Cardiac fibroblast (primary cell): ENCODE measurements around the gene SESN1.

Experiments used
- DNase-seq, 2 donors: peaks; one replicate each; pipeline versions ENCODE4 v3.0.0 to v3.0.0-alpha.2; 2010; ENCODE audit warnings: low read depth in 2 of 2
- H3K4me3 ChIP-seq, 2 donors: replicated peaks in 1 of 2; 1 replicate in 1 of 2; 2 replicates in 1 of 2; pipeline ENCODE4 v1.5.1; 2011; ENCODE audit warnings: low read depth in 2 of 2, low read length in 2 of 2, mild to moderate bottlenecking in 2 of 2, moderate library complexity in 1 of 2
- TF ChIP-seq, protein P1 (sequence below): IDR thresholded peaks from one replicate; pipeline ENCODE4 v1.5.1; 2011; ENCODE audit warnings: low read depth, mild to moderate bottlenecking, low read length, inconsistent platforms

SESN1 gene

DNA sequence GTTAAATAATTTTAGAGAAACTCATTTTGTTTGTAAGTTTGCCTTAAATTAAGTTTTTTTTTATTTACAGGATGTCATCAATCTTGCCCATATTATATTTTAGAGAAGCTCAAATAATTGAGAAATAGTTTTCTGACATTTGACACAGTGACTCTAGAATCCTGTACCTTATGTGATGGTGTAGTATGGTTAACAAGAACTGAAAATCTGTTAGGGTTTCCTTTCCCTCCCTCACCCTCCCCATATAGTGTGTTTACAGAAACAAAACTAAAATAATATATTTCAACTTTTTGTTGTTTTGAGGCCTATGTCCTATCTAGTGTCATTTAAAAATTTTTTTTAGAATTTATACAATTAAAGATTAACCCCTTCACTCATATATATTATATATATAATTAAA lies 91.8 kb downstream of the SESN1 start:
- TF ChIP-seq, protein P1, sequence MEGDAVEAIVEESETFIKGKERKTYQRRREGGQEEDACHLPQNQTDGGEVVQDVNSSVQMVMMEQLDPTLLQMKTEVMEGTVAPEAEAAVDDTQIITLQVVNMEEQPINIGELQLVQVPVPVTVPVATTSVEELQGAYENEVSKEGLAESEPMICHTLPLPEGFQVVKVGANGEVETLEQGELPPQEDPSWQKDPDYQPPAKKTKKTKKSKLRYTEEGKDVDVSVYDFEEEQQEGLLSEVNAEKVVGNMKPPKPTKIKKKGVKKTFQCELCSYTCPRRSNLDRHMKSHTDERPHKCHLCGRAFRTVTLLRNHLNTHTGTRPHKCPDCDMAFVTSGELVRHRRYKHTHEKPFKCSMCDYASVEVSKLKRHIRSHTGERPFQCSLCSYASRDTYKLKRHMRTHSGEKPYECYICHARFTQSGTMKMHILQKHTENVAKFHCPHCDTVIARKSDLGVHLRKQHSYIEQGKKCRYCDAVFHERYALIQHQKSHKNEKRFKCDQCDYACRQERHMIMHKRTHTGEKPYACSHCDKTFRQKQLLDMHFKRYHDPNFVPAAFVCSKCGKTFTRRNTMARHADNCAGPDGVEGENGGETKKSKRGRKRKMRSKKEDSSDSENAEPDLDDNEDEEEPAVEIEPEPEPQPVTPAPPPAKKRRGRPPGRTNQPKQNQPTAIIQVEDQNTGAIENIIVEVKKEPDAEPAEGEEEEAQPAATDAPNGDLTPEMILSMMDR = no peak
- DNase-seq = no peak
- no peak overlapping the region for H3K4me3 ChIP-seq

DNA sequence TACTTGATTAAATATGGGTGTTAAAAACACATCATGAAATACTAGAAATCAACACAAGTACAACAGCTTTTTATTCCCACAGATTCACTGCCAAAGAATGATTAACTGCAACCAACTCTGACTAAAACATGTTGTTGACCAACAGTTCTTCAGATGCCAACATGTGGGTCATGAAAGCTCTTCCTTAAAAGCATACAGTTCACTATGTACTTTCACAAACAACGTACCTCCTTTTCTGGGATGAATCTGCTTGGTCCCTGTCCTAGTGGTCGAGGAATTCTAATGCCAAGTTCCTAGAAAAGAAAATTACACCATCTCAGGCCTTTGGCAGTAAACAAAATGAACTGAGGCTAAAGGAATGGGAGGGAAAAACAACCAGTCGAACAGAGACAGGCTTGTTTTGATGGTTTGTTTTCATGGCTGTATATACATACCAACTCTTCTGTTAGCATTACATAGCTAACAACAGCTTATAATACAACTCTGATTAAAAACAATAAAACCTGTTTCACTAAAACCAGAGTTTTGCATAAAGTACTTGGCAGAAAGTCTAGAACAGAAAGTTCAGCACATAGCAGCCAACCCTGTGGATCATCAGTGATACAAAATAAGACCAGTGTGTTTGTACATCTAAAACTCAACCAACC lies 92.5 kb downstream of the SESN1 start:
- peak; percentile 84 to 92 for DNase-seq
- TF ChIP-seq, protein P1 = no peak
- H3K4me3 ChIP-seq = no peak overlapping the region

DNA sequence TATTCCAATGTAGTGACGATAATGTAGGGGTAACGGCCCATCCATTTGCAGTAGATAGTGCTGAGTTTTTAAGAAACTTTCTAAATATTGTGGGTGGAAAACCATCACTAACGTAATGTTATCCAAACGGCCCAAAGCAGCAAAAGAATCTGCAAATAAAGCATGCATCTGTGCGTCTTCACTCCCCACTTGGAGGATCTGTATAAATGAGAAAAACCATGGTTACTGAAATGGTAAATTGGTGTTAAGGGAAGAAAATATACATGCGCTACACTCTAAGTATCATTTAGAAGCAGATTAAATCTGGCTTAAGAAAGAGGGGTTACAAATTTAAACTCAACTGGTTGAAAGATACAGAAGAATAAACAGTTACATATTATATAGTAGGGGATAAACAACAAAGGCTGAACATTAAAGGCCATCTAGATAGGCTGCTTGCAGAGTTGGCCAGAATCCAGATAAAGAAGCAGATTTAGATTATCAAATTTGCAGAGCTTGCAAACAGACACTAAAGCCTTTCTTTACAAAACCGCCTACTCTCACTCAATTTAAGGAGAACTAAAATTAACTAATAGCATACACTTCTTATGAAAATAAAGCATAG lies 93.3 kb downstream of the SESN1 start:
- TF ChIP-seq, protein P1 = no peak
- H3K4me3 ChIP-seq = no peak overlapping the region
- DNase-seq = peak in 1 of 2 donors; percentile 14

DNA sequence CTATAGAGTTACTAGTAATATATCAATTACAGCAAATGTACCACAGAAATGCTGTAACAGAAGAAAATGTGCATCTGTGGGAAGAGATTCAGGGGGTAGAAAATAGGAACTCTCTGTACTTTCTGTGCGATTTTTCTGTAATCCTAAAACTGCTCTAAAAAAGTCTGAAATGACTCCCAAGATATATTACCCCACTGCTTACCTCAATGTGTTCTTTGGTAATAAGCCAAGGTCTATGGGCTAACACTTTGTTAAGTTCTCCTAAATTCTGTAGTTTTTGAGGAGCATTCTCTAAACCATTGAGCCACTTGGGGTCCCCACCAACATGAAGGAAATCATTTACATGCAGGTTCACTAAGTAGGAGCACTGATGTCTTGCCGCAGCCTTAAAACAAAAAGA lies 94.4 kb downstream of the SESN1 start:
- DNase-seq = peak in 1 of 2 donors; percentile 47
- no peak overlapping the region for H3K4me3 ChIP-seq
- TF ChIP-seq, protein P1 = no peak

DNA sequence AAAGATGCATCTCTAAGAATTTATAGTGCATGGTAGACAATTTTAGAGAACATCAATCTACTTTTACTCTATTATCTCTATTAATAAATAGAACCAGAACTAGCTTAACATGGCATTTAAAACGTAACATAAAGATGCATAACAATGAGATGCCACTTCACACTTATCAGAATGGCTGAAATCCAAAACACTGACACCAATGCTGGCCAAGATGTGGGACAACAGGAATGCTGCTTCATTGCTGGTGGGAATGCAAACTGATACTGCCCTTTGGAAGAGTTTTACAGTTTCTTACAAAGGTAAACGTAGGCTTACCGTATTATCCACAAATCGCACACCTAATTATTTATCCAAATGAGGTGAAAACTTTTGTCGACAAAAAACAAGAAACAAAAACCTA lies 95.2 kb downstream of the SESN1 start:
- no peak overlapping the region for H3K4me3 ChIP-seq
- TF ChIP-seq, protein P1 = no peak
- no peak for DNase-seq

DNA sequence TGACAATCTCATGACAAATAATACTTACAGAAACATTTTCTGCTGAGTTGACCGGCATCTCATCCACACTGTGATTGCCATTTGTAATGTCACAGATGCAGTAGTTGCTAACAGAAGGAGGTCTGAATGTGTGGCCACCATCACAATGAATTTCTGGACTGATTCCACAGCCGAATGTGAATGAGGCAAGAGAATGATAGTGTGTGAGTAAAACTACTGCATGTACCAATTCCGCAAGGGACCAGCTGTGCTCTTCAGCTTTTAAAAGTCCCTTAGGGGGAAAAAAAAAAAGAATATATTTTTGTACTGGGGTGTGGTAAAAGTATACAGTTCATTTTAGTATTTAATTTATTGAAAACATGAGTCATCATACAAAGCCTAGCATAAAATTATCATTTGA lies 96.2 kb downstream of the SESN1 start:
- H3K4me3 ChIP-seq = no peak overlapping the region
- TF ChIP-seq, protein P1 = no peak
- DNase-seq = no peak
